ENCODE measurements around the gene SLC35B2.

SLC35B2 gene

DNA sequence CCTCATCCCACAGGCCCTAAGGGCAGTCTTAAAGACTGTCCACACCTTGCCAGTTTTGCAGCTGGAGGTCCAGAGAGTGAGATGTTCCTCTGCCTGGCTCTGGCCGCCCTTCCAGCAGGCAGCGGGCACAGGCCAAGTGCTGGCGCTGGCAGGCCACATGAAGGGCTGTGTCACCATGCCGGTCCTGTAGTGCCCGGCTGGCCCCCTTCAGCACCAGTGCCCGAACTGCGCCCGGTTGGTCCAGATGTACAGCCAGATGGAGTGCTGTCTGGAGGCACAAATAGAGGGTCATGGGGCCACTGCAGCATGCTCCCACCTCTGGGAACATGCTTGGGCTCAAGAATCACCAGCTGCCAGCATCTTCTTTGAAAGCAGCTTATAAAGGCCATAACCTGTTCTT lies 4.3 kb upstream of the SLC35B2 start:
- no peak for ATAC-seq (ENCODE audit: insufficient read depth, low read depth)
- Histone ChIP-seq H3K9me3 (ENCODE audit: insufficient read depth, low read length, severe bottlenecking) (no peaks in the 10 kb centered on the region), H3K4me2 (ENCODE audit: insufficient read depth, low read length) (0 out of 2 replicates have a peak overlapping the region, but pooled peaks have one; percentile 5), H3K36me3 (ENCODE audit: insufficient read depth, low read length) (peaks cover 42% of the 10 kb centered on the region), H3K9ac (ENCODE audit: low read depth, low read length) (no peak overlapping the region), H2AFZ (ENCODE audit: low read depth, low read length) (no peak overlapping the region), H3K27ac (ENCODE audit: low read length) (no peak overlapping the region), H3K4me1 (ENCODE audit: insufficient read depth, low read length) (peaks cover 44% of the 10 kb centered on the region), H3K79me2 (ENCODE audit: insufficient read depth, low read length) (peaks cover 30% of the 10 kb centered on the region), H3K27me3 (ENCODE audit: insufficient read depth, low read length, poor library complexity) (no peaks in the 10 kb centered on the region), H4K20me1 (ENCODE audit: insufficient read depth, low read length) (peaks cover 19% of the 10 kb centered on the region), H3K4me3 (ENCODE audit: low read depth in 1 of 2, low read length in 2 of 2) (no peak overlapping the region)
- TF ChIP-seq, protein P1, sequence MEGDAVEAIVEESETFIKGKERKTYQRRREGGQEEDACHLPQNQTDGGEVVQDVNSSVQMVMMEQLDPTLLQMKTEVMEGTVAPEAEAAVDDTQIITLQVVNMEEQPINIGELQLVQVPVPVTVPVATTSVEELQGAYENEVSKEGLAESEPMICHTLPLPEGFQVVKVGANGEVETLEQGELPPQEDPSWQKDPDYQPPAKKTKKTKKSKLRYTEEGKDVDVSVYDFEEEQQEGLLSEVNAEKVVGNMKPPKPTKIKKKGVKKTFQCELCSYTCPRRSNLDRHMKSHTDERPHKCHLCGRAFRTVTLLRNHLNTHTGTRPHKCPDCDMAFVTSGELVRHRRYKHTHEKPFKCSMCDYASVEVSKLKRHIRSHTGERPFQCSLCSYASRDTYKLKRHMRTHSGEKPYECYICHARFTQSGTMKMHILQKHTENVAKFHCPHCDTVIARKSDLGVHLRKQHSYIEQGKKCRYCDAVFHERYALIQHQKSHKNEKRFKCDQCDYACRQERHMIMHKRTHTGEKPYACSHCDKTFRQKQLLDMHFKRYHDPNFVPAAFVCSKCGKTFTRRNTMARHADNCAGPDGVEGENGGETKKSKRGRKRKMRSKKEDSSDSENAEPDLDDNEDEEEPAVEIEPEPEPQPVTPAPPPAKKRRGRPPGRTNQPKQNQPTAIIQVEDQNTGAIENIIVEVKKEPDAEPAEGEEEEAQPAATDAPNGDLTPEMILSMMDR (IDR thresholded peaks at IDR 0.05; ENCODE audit: borderline replicate concordance, extremely low read depth, low read length, poor library complexity, severe bottlenecking) = no peak
- no peak for TF ChIP-seq EZH2 (IDR thresholded peaks at IDR 0.05; ENCODE audit: borderline replicate concordance, low read depth, low read length, severe bottlenecking)
- no peak for DNase-seq

GRCh38 chr6:44260451-44261297 lies 3.3 kb upstream of the SLC35B2 start:
- Histone ChIP-seq H3K4me1 (ENCODE audit: insufficient read depth, low read length) (peaks cover 48% of the 10 kb centered on the region), H3K27me3 (ENCODE audit: insufficient read depth, low read length, poor library complexity) (no peaks in the 10 kb centered on the region), H3K4me3 (ENCODE audit: low read depth in 1 of 2, low read length in 2 of 2) (no peak overlapping the region), H3K36me3 (ENCODE audit: insufficient read depth, low read length) (peaks cover 42% of the 10 kb centered on the region), H3K9ac (ENCODE audit: low read depth, low read length) (no peak overlapping the region), H4K20me1 (ENCODE audit: insufficient read depth, low read length) (peaks cover 19% of the 10 kb centered on the region), H2AFZ (ENCODE audit: low read depth, low read length) (no peak overlapping the region), H3K4me2 (ENCODE audit: insufficient read depth, low read length) (no peak overlapping the region), H3K9me3 (ENCODE audit: insufficient read depth, low read length, severe bottlenecking) (no peaks in the 10 kb centered on the region), H3K79me2 (ENCODE audit: insufficient read depth, low read length) (peaks cover 35% of the 10 kb centered on the region), H3K27ac (ENCODE audit: low read length) (no peak overlapping the region)
- no peak for DNase-seq
- TF ChIP-seq, protein P1 (IDR thresholded peaks at IDR 0.05; ENCODE audit: borderline replicate concordance, extremely low read depth, low read length, poor library complexity, severe bottlenecking) = no peak
- TF ChIP-seq EZH2 (IDR thresholded peaks at IDR 0.05; ENCODE audit: borderline replicate concordance, low read depth, low read length, severe bottlenecking) = no peak
- ATAC-seq (ENCODE audit: insufficient read depth, low read depth) = no peak

DNA sequence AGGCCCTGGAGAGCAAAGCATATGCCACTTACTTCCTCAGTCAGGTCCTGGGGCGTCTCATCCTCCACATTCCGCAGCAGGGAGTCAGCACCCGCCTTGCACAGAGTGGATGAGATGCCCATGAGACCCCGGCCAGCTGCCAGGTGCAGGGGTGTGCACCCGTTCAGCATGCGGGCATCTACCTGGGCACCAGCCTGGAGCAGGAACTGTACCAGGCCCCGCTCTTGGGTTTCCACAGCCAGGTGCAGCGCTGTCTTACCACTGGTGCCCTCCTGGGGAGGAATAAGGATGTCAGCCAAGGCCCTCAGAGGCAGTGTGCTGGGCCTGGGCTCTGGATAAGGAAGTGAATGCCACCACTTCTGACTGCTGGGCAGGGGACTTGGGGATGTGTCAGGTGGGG lies 2.7 kb upstream of the SLC35B2 start:
- no peak overlapping the region for H3K4me3 ChIP-seq (ENCODE audit: low read depth in 1 of 2, low read length in 2 of 2)
- peaks cover 35% of the 10 kb centered on the region for H3K79me2 ChIP-seq (ENCODE audit: insufficient read depth, low read length)
- no peak overlapping the region for H3K4me2 ChIP-seq (ENCODE audit: insufficient read depth, low read length)
- no peak overlapping the region for H3K27ac ChIP-seq (ENCODE audit: low read length)
- peaks cover 21% of the 10 kb centered on the region for H4K20me1 ChIP-seq (ENCODE audit: insufficient read depth, low read length)
- DNase-seq (no peak), ATAC-seq (ENCODE audit: insufficient read depth, low read depth) (no peak)
- peaks cover 48% of the 10 kb centered on the region for H3K36me3 ChIP-seq (ENCODE audit: insufficient read depth, low read length)
- no peak for TF ChIP-seq EZH2 (IDR thresholded peaks at IDR 0.05; ENCODE audit: borderline replicate concordance, low read depth, low read length, severe bottlenecking)
- H3K9me3 ChIP-seq (ENCODE audit: insufficient read depth, low read length, severe bottlenecking) = no peaks in the 10 kb centered on the region
- H3K4me1 ChIP-seq (ENCODE audit: insufficient read depth, low read length) = peaks cover 53% of the 10 kb centered on the region
- no peak overlapping the region for H2AFZ ChIP-seq (ENCODE audit: low read depth, low read length)
- no peak overlapping the region for H3K9ac ChIP-seq (ENCODE audit: low read depth, low read length)
- H3K27me3 ChIP-seq (ENCODE audit: insufficient read depth, low read length, poor library complexity) = no peaks in the 10 kb centered on the region

GRCh38 chr6:44258921-44259320 lies 1.6 kb upstream of the SLC35B2 start:
- Histone ChIP-seq H3K27me3 (ENCODE audit: insufficient read depth, low read length, poor library complexity) (no peaks in the 10 kb centered on the region), H3K36me3 (ENCODE audit: insufficient read depth, low read length) (peaks cover 59% of the 10 kb centered on the region), H2AFZ (ENCODE audit: low read depth, low read length) (no peak overlapping the region), H3K4me3 (ENCODE audit: low read depth in 1 of 2, low read length in 2 of 2) (no peak overlapping the region), H3K79me2 (ENCODE audit: insufficient read depth, low read length) (peaks cover 24% of the 10 kb centered on the region), H3K9ac (ENCODE audit: low read depth, low read length) (no peak overlapping the region), H3K4me1 (ENCODE audit: insufficient read depth, low read length) (peaks cover 51% of the 10 kb centered on the region), H3K9me3 (ENCODE audit: insufficient read depth, low read length, severe bottlenecking) (no peaks in the 10 kb centered on the region), H4K20me1 (ENCODE audit: insufficient read depth, low read length) (peaks cover 22% of the 10 kb centered on the region), H3K4me2 (ENCODE audit: insufficient read depth, low read length) (no peak overlapping the region), H3K27ac (ENCODE audit: low read length) (no peak overlapping the region)
- no peak for TF ChIP-seq EZH2 (IDR thresholded peaks at IDR 0.05; ENCODE audit: borderline replicate concordance, low read depth, low read length, severe bottlenecking)
- TF ChIP-seq, protein P1 (IDR thresholded peaks at IDR 0.05; ENCODE audit: borderline replicate concordance, extremely low read depth, low read length, poor library complexity, severe bottlenecking) = no peak
- DNase-seq (no peak), ATAC-seq (ENCODE audit: insufficient read depth, low read depth) (no peak)
